ENCODE measurements around the gene ANXA6.

The ANXA6 gene

GRCh38 chr5:151079838-151080612 lies 77.6 kb downstream of the ANXA6 start:
- no peak for DNase-seq

DNA sequence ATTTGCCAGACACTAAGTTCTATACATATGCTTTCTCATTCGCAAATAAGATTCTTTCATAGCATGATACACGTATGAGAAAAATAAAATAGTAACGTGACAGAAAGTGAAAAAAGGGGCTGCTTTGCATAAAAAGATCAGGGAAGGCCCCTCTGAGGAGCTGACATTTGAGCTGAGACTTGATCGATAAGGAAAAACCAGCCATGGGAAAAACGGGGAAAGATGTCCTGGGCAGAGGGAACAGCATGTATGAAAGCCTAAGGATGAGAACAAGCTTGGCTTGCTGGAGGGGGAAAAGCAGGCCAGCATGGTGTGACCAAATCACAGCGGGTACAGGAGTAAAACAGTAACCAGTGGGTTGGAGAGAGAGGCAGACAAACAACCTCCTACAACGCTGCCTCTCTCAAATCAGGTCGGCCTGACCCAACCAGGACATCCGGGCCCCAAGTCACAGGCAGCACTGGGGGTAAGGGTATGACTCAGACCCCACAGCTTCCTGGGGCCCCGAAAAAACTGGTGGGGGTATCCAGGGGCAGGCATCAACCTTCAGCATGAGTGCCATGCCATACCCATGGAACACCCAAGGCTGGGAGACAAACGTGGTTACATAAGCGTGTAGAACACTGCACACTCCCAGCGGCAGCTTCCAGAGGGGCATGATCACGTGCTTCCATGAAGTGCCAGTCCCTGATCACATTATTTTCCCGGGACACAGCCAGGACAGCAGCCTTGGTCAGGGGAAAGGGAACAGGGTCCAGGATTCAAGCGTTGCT lies 78.9 kb downstream of the ANXA6 start:
- DNase-seq: peak in 3 of 4 experiments; percentile 16 to 25 (median 20)

GRCh38 chr5:151077967-151078366 lies 79.6 kb downstream of the ANXA6 start:
- DNase-seq: no peak

DNA sequence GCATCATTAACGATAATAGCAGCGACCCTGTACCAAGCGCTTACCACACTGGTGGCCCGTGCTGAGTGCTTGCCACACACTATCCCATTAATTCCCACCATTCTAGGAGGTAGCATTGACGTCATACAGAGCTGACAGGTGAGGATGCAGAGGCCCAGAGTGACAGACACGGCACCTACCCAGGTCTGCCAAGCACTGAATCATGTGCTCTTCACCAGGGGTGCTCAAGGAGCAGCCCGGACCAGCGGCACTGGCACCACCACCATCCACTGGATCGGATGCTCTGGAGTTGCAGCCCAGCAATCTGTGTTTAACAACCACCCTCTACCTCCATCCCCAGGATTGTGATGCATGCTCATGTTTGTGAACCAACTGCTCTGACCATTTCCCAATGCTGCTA lies 80.2 kb downstream of the ANXA6 start:
- no peak for DNase-seq

DNA sequence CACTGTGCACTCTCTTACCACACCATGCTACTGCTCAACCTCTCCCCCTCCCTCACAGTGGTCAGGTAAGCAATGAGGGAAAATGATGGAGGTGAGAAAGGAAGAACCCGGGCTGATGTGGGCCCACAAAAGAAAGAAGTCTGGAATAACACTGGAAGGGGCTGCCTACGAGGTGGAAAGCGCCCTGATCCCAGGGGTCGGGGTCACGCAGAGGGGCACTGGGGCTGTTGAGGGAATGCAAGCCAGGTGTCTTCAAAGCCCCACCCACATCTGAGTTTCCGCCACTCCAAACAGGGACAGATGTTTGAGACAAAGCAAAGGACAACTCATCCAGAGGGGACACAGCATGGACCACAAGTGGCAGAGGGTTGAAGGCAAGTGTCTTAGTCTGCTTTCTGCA lies 81.0 kb downstream of the ANXA6 start:
- no peak for DNase-seq

DNA sequence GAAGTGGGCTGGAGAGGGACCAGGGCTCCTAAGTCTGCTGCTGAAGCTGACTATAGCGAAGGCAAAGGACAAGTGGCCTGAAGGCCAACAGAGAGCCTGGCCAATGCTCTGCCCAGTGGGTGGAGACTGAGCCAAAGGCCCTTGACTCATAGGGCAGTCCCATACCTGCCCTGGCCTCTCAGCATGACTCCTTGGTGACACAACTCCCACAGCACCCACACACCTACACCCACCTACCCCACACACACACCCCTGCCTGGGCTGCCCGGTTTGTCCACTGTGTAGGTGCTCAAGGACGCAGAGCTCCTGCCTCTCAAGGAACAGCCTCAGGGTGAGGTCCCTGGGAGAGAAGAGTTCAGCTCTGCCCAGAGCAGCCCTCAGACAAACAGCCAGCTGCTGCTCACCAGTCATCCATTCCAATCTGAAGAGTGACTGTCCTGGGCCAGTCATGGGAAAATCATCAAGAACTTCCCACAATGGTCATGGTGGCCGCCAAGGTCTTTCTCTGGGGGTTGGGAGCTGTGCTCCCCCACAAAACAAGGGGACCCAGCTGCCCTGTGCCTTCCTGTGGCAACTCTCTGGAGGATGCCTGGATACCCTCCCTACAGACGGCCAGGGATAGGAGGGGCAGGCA lies 81.8 kb downstream of the ANXA6 start:
- DNase-seq: no peak

- no peak for DNase-seq
Measured at GRCh38 chr5:151074557-151074956, 83.0 kb downstream of the ANXA6 start.

DNA sequence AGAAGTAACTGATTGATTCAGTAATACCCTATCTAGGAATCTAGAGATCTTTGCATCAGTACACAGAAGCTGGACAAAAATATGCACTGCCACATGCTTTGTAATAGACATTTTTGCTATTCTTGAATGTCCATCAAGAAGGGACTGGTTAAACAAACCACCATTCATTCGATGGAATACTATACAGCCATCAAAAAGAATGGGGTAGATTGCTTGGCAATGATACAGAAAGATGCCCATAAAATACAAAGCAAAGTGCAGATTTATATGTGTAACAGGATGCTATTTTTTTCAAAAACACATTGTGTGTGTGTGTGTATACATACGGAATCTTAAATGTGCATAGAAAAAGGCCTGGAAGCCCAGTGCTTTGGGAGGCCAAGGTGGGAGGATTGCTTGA lies 84.3 kb downstream of the ANXA6 start:
- no peak for DNase-seq

GRCh38 chr5:151072630-151073025 lies 85.0 kb downstream of the ANXA6 start:
- DNase-seq: no peak

DNA sequence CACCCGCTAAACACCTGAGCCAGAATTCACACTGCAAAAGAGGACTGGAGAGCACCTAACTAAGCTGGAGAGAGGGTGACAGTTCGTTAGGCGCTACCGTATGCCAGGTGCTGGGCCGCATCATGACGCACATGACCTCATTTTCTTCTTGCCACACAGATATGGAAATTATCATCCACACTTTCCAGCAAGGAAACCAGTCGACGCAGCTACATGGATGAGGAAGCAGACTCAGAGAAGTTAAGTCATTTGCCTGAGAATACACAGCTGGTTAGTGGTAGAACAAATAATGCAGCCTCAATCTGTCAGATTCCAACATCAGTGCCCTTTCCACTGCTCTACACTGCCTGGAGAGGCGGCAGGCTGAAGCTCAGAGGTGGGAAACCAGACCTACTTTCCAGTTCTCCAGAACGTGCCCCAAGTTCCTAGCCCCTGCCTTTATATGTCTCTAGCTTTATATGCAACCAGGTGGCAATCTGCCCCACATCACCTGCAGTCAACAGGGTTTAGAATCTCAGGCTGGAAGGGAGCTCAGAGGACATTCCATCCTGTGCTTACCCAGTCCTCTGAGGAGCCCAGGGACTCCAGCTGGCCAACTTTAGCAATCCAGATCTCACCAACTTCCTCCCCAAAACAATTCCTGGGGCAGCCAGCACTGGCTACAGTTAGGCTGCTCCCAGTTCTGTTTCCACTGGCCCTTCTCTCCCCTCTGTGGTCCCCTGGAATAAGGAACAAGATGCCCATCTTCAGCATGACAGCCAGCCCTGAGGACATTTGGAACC lies 85.5 kb downstream of the ANXA6 start:
- DNase-seq: no peak

DNA sequence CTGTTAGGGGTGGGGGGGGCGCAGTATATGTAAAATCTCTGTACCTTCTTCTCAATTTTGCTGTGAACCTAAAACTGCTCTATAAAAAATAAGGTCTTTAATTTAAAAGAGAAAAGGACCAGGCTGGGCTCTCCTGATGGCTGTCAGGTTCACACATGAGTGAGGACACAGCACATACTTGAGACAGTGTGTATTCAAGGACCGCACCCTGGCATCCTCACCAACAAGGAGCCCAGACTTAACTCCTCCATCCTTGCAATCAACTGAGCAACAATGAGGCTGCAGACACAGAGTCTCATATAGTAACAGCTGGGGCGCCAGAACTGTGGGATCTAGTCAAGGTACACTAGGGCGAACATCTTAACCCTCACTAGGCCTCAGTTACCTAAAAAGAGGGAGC lies 86.6 kb downstream of the ANXA6 start:
- no peak for DNase-seq

DNA sequence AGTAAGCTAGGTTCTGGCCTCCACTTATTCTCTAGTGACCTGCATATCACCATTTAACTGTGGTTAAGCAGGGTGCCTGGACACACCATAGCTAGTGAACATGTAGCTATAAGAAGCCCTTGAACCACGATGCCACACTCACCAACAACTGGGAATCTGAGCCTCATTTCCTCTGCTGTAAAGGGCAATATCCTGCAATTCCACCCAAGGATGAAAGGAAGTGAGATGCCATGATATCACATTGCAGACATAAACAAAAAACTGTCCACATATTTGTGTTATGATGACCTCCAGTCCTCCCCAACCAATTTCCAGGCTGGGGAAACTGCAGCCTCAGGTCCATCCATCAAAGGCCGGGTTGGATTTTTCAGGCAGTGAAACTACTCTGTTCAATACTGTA lies 87.1 kb downstream of the ANXA6 start:
- DNase-seq: no peak

- DNase-seq: no peak
Measured at GRCh38 chr5:151068433-151069197, 89.0 kb downstream of the ANXA6 start.

DNA sequence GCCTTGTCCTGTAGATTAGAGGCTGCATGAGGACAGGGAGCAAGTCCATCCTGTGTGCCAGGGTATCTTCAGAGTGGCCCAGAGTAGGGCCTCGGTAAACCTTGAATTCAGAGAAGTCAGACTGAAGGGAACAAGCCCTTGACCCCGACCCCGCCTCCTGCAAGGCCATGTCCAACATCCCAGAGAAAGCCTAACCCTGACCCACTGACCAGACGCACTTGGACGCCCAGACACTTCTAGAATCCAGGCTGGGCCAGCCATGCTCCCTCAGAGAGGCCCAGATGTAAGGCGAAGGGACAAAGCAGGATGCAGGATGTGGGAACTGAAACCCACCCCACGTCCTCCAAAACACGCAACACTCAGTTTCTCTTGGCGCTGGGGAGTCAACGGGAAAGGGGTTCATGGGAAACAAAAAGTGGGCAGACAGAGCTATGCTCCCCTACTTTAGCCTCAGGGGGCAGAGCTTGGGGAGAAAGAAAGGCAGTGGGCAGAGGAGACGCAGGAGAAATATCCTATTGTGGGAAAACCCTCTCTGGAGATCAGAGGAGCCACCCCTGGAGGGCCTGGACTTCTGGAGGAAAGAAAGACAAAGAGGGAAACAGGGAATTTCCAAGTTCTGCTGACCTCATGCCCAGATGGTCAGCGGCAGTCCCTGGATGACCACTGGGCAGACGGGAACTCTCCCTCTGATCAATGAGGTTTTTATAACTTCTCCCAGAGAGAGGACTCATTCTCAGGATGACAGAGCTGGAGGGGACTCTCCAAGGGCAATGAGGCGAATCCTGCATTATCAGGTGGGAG lies 89.7 kb downstream of the ANXA6 start:
- DNase-seq: no peak

GRCh38 chr5:151066920-151067319 lies 90.7 kb downstream of the ANXA6 start:
- no peak for DNase-seq

DNA sequence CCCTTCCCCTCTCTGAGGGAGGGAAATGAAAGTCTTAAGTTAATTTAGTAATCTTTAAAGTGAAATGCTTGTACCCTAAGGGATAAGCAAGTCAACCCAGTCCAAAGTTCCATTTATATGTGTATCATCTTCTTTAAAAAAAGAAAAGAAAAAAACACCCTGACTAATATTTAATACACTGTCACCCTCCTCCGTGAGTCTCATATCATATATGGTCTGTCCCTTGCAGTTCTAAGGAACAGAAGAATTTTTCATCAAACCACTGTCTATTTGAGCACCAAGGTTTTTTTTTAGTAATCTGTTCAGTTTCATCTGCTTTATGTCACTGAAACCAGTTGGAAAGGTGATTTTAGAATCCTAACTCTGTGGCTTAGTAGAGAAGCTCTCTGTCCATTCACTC lies 92.0 kb downstream of the ANXA6 start:
- no peak for DNase-seq

GRCh38 chr5:151064916-151065499 lies 92.6 kb downstream of the ANXA6 start:
- DNase-seq: no peak

GRCh38 chr5:151063142-151063989 lies 94.2 kb downstream of the ANXA6 start:
- no peak for DNase-seq

DNA sequence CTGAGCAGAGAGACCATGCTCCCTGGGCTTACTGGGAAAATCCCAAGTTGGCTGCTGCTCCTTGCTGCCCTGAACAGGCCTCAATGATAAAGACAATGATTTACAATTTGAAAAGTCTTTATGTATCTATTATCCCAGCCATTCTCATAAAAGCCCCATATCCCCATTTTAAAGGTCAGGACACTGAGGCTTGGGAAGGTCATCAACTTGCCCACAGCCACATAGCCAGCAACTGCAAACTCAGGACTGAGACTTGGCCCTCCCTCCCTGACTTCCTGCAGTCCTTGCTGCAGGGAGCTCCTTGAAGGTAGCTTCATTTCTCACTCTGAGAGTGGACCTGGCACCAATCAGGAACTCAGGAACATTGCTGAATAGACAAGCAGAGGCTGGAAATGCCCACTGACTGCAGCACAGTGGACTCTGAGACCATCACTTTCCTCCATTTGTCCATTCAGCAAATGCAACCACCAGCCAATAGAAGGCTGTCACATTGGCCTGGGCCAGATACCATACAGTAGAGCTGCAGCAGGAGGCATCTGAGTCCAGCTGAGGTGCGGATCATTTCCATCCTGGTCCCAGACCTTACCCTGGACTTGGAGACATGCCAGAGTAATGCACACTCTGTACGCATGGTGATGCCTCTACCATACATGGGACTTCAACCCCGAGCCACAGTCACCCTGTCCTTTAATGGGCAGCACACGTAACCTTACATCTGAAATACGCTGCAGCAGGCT lies 95.0 kb downstream of the ANXA6 start:
- DNase-seq: no peak

All from activated naive CD4-positive, alpha-beta T cell (primary cell).